Natural killer cell (primary cell): ENCODE measurements around the gene MAP3K6. TPM values are rescaled to one million over a fixed set of nuclear protein-coding genes. Genes with fewer than 3 reads are reported as not detected.
A peak's percentile ranks its signal among the peaks of the same experiment; 100 is the strongest.

Experiments used
- ATAC-seq, 3 donors: fragments of 150-1000 bp in 2 of 3; fragments of 200-7000 bp in 1 of 3; cut with Tn5 transposase; 1 replicate in 1 of 3; 2 replicates in 2 of 3; pipeline ENCODE4 v1.10.0; 2021; ENCODE audit warnings: mild to moderate bottlenecking in 2 of 3, moderate library complexity in 2 of 3
- DNase-seq, 2 donors: peaks; one replicate each; pipeline versions ENCODE4 v3.0.0 to v3.0.0-alpha.2; 2013 to 2021; ENCODE audit warnings: mixed read lengths in 1 of 2
- H3K27ac ChIP-seq: one replicate; pipeline ENCODE4 v1.5.1; 2013; ENCODE audit warnings: mild to moderate bottlenecking, low read length
- H3K27me3 ChIP-seq: one replicate; pipeline ENCODE4 v1.6.1; 2013; ENCODE audit warnings: low read length; ENCODE audit not compliant: control insufficient read depth, insufficient read depth
- H3K36me3 ChIP-seq: one replicate; pipeline ENCODE4 v1.6.1; 2013; ENCODE audit warnings: low read length; ENCODE audit not compliant: control insufficient read depth, insufficient read depth
- H3K4me1 ChIP-seq: one replicate; pipeline ENCODE4 v1.6.1; 2013; ENCODE audit warnings: low read length; ENCODE audit not compliant: control insufficient read depth, insufficient read depth
- H3K4me3 ChIP-seq: one replicate; pipeline ENCODE4 v1.5.1; 2013; ENCODE audit warnings: low read length
- H3K9me3 ChIP-seq: one replicate; pipeline ENCODE4 v1.6.1; 2013; ENCODE audit warnings: low read length; ENCODE audit not compliant: control insufficient read depth, insufficient read depth
- H3K27ac Mint-ChIP-seq, 2 donors: one replicate each; pipeline ENCODE4 v1.8.0; 2022; ENCODE audit warnings: mild to moderate bottlenecking in 2 of 2, mixed read lengths in 2 of 2, moderate library complexity in 1 of 2
- H3K27me3 Mint-ChIP-seq, 2 donors: one replicate each; pipeline ENCODE4 v1.8.0; 2022; ENCODE audit warnings: low read depth in 2 of 2, mixed read lengths in 2 of 2
- H3K36me3 Mint-ChIP-seq: one replicate; pipeline ENCODE4 v1.8.0; 2022; ENCODE audit warnings: mixed read lengths
- H3K4me1 Mint-ChIP-seq, 2 donors: one replicate each; pipeline ENCODE4 v1.8.0; 2022; ENCODE audit warnings: mixed read lengths in 2 of 2
- H3K4me3 Mint-ChIP-seq: one replicate; pipeline ENCODE4 v1.8.0; 2022; ENCODE audit warnings: mild to moderate bottlenecking, moderate library complexity, mixed read lengths
- H3K9me3 Mint-ChIP-seq, 2 donors: one replicate each; pipeline ENCODE4 v1.8.0; 2022; ENCODE audit warnings: mixed read lengths in 2 of 2
- CTCF ChIP-seq: fragments of 200-600 bp; IDR thresholded peaks from one replicate; pipeline ENCODE4 v1.8.0; 2022; ENCODE audit warnings: antibody characterized with exemption
- WGBS: methylation state at CpG from one replicate; pipeline ENCODE4 v1.1.7; 2013; ENCODE audit warnings: missing lambda C conversion rate; ENCODE audit not compliant: insufficient coverage; 5-methylcytosine and 5-hydroxymethylcytosine counted together
- intact Hi-C: fragments of 100-400 bp; cut with micrococcal nuclease; formaldehyde crosslinking; loops from one replicate; pipeline ENCODE4 v1.14.2; 2022
- total RNA-seq, 4 donors: library from RNA; stranded (reverse); fragments of 120-200 nt in 1 of 4; gene quantifications; one replicate each; pipeline versions ENCODE4 v1.2.3 to v1.2.4, GENCODE V29; 2013 to 2022

Gene MAP3K6
- total RNA-seq, 3 donors from 2014 or later (not counting 1 experiment from before 2014, with no cell fraction given) = 8.2 to 15.1 (median 12.1) TPM

DNA sequence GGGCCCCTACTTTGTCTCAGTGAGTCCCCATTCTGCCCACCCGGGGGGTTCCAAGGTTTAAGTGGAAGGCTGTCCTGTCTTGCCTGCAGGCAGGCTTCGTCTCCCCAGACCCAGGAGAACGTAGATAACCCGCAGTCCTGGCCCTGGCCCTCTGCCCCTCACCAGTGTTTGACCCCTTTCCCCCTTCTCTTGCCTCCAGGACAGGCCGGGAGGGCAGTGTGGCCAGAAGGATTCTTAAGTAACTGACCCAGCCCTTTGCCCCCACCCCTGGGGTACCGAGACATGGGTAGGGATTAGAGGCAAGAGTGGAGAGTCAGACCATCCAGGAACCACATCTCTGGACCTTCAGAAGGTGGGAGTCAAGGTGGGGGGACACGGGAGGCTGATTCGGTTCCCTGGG, 36.0 kb downstream of the MAP3K6 start:
- Histone ChIP-seq H3K27ac (no peak overlapping the region), H3K36me3 (peaks cover 63% of the 10 kb centered on the region), H3K4me3 (no peak overlapping the region), H3K9me3 (no peaks in the 10 kb centered on the region), H3K27me3 (no peaks in the 10 kb centered on the region), H3K4me1 (peaks cover 21% of the 10 kb centered on the region)
- Mint-ChIP-seq H3K27ac (peak overlapping the region; percentile 69 to 78), H3K27me3 (no peaks in the 10 kb centered on the region), H3K9me3 (no peaks in the 10 kb centered on the region), H3K4me3 (no peak overlapping the region), H3K4me1 (peaks cover 39 to 54% of the 10 kb centered on the region in 2 donors), H3K36me3 (no peaks in the 10 kb centered on the region)
- no peak for ATAC-seq
- intact Hi-C loops = no loop called here
- WGBS = 92% methylated on average over 8 of the region's 8 CpGs
- TF ChIP-seq CTCF = no peak
- DNase-seq = no peak

GRCh38 chr1:27327964-27328363, 38.8 kb downstream of the MAP3K6 start:
- Mint-ChIP-seq H3K27me3 (no peaks in the 10 kb centered on the region), H3K27ac (peak overlapping the region; percentile 14 to 19), H3K4me1 (peaks cover 55 to 70% of the 10 kb centered on the region in 2 donors), H3K9me3 (no peaks in the 10 kb centered on the region), H3K4me3 (no peak overlapping the region), H3K36me3 (no peaks in the 10 kb centered on the region)
- Histone ChIP-seq H3K27me3 (no peaks in the 10 kb centered on the region), H3K36me3 (peaks cover 50% of the 10 kb centered on the region), H3K4me1 (peaks cover 23% of the 10 kb centered on the region), H3K27ac (no peak overlapping the region), H3K9me3 (no peaks in the 10 kb centered on the region), H3K4me3 (no peak overlapping the region)
- no peak for ATAC-seq
- no peak for TF ChIP-seq CTCF
- no peak for DNase-seq
- 97% methylated on average over 5 of the region's 5 CpGs for WGBS
- intact Hi-C loops = no loop called here

GRCh38 chr1:27325286-27325685, 41.5 kb downstream of the MAP3K6 start:
- Mint-ChIP-seq H3K36me3 (no peaks in the 10 kb centered on the region), H3K4me3 (no peak overlapping the region), H3K27ac (no peak overlapping the region), H3K9me3 (no peaks in the 10 kb centered on the region), H3K4me1 (peaks cover 51 to 66% of the 10 kb centered on the region in 2 donors), H3K27me3 (no peaks in the 10 kb centered on the region)
- intact Hi-C loops = no loop called here
- H3K9me3 ChIP-seq = no peaks in the 10 kb centered on the region
- no peak overlapping the region for H3K4me3 ChIP-seq
- DNase-seq = no peak
- no peak for ATAC-seq
- H3K4me1 ChIP-seq = peaks cover 16% of the 10 kb centered on the region
- TF ChIP-seq CTCF = no peak
- no peak overlapping the region for H3K27ac ChIP-seq
- no peaks in the 10 kb centered on the region for H3K27me3 ChIP-seq
- 97% methylated on average over 15 of the region's 15 CpGs for WGBS
- peaks cover 33% of the 10 kb centered on the region for H3K36me3 ChIP-seq

GRCh38 chr1:27322569-27323240, 44.1 kb downstream of the MAP3K6 start:
- peak overlapping the region; percentile 89 for H3K27ac ChIP-seq
- Mint-ChIP-seq H3K4me1 (peaks cover 34 to 49% of the 10 kb centered on the region in 2 donors), H3K27ac (peak overlapping the region; percentile 86 to 93), H3K36me3 (no peaks in the 10 kb centered on the region), H3K27me3 (peaks cover 0 to 7% of the 10 kb centered on the region in 2 donors), H3K4me3 (peak overlapping the region; percentile 92), H3K9me3 (no peaks in the 10 kb centered on the region)
- no peak for ATAC-seq
- intact Hi-C loops = loop anchor here (1.0 to 2.0 kb wide), 2 partner anchors 19 to 34 kb away; no protein-coding TSS in a partner anchor
- no peaks in the 10 kb centered on the region for H3K9me3 ChIP-seq
- peak overlapping the region; percentile 97 for H3K4me3 ChIP-seq
- no peaks in the 10 kb centered on the region for H3K27me3 ChIP-seq
- WGBS = 0% methylated on average over 6 of the region's 10 CpGs
- TF ChIP-seq CTCF = no peak
- no peak for DNase-seq
- H3K36me3 ChIP-seq = peaks cover 24% of the 10 kb centered on the region
- H3K4me1 ChIP-seq = peaks cover 16% of the 10 kb centered on the region
